Measurements from ENCODE around the gene AGR2.

AGR2 gene

DNA sequence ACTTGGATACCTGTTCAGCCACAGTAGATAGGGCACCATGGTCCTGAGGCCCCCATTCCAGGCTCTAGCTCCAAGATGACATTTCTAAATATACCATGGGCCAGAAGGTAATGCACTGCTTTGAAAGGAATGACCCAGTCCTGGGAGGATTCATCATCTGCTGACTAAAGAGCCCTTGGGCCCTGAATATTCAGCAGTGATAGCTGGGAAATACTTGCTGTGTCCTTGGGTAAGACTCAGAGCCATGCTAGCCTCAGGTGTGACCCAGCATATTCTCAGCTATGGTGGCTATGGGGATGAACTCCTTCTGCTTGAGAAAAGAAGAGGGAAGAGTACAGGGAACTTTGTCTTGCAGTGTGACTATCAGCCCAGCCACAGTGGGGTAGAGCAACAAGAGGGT lies 21.3 kb upstream of the AGR2 start:
- Mint-ChIP-seq H3K36me3 (no peaks in the 10 kb centered on the region), H3K4me1 (no peaks in the 10 kb centered on the region), H3K4me3 (no peak overlapping the region), H3K27ac (no peak overlapping the region), H3K9me3 (peaks cover 3% of the 10 kb centered on the region)
- DNase-seq (ENCODE audit: low spot score in 2 of 2) (no peak), ATAC-seq (no peak)

DNA sequence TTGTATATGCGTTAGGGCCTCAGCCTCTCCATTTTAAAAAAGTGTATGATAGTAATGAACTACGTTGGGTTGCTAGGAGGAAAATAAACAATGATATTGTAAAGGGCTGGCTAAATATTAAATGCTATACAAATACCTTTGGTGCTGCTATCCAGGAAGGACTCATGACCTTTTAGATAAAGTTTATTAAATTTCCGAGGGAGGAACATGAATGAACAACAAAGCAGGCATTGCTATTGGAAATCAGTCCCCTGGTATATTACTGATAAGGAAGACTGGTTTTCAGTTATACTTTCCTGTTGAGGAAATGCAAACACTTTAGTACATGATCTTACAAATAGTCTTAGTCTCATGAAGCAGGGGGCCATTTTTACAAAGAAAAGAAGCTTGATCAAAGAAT lies 17.2 kb upstream of the AGR2 start:
- ATAC-seq (no peak), DNase-seq (ENCODE audit: low spot score in 2 of 2) (no peak)
- H3K9me3 Mint-ChIP-seq = peaks cover 3% of the 10 kb centered on the region
- no peaks in the 10 kb centered on the region for H3K36me3 Mint-ChIP-seq
- no peak overlapping the region for H3K27ac Mint-ChIP-seq
- no peak overlapping the region for H3K4me3 Mint-ChIP-seq
- H3K4me1 Mint-ChIP-seq = no peaks in the 10 kb centered on the region

- ATAC-seq (no peak), DNase-seq (ENCODE audit: low spot score in 2 of 2) (no peak)
- no peak overlapping the region for H3K4me3 Mint-ChIP-seq
- H3K9me3 Mint-ChIP-seq = peaks cover 3% of the 10 kb centered on the region
- no peaks in the 10 kb centered on the region for H3K36me3 Mint-ChIP-seq
- H3K4me1 Mint-ChIP-seq = no peaks in the 10 kb centered on the region
- H3K27ac Mint-ChIP-seq = no peak overlapping the region
Observed at GRCh38 chr7:16818732-16819131, 13.9 kb upstream of the AGR2 start.

DNA sequence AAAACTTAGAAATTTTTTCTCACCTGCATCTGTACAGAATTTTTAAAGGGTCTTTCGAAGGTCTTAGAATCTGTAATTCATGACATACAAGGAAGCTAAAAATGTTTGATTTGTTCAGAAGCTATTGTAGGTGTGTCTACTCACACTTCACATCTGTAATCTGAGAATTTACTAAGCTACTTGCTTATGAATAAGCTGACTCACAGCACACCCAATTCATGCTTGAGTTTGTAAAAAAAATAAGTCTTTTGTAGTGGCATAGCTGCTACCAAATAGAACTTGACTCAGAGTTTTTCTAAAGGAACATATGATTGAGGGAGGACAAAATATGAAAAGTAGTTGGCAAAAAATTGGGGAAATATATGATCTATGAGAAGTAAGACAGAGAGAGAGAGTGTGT lies 12.7 kb upstream of the AGR2 start:
- Mint-ChIP-seq H3K27ac (no peak overlapping the region), H3K9me3 (peaks cover 3% of the 10 kb centered on the region), H3K36me3 (no peaks in the 10 kb centered on the region), H3K4me1 (no peaks in the 10 kb centered on the region), H3K4me3 (no peak overlapping the region)
- DNase-seq (ENCODE audit: low spot score in 2 of 2) (no peak), ATAC-seq (no peak)

DNA sequence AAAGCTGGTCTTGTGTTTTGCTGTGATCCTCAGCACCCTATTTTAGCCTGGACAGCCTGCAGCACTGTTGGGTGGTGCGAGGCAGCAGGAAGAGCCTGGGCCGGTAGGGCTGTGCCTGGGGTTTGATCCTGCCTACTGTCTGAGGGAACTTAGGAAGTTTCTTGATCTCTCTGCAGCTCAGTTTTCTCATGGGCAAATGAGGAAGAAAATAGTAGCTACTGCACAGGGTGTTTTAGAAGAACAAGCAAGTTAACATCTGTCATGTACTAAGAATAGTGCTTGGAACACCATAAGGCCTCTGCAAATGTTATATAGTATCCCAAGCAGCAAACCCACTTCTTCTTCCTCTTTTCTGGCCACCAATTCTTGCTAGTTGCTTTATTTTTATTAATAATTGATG lies 12.0 kb upstream of the AGR2 start:
- Mint-ChIP-seq H3K36me3 (no peaks in the 10 kb centered on the region), H3K4me3 (no peak overlapping the region), H3K4me1 (no peaks in the 10 kb centered on the region), H3K9me3 (peaks cover 3% of the 10 kb centered on the region), H3K27ac (no peak overlapping the region)
- no peak for ATAC-seq
- DNase-seq (ENCODE audit: low spot score in 2 of 2) = no peak

DNA sequence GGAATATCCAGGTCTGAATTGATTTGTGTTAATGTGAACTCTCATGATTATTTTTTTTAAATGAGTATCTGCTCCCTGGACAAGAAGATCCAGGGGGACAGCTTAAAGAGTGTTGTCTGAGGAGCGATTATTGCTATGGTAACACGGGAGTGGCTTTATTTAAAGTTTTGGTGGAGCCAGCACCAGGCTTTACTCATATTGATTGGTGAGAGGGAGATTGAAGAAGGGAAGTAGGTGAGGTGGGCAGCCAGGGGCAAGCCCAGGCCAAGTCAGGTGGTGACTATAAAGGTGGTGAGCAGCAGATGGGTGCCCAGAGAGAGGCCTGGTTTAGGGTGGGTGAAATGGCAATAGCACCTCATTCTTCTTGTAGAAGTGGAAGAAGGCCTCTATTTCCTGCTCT lies 10.2 kb upstream of the AGR2 start:
- H3K4me1 Mint-ChIP-seq = no peaks in the 10 kb centered on the region
- H3K9me3 Mint-ChIP-seq = no peaks in the 10 kb centered on the region
- no peak for DNase-seq (ENCODE audit: low spot score in 2 of 2)
- H3K36me3 Mint-ChIP-seq = no peaks in the 10 kb centered on the region
- no peak for ATAC-seq
- H3K27ac Mint-ChIP-seq = no peak overlapping the region
- H3K4me3 Mint-ChIP-seq = no peak overlapping the region

DNA sequence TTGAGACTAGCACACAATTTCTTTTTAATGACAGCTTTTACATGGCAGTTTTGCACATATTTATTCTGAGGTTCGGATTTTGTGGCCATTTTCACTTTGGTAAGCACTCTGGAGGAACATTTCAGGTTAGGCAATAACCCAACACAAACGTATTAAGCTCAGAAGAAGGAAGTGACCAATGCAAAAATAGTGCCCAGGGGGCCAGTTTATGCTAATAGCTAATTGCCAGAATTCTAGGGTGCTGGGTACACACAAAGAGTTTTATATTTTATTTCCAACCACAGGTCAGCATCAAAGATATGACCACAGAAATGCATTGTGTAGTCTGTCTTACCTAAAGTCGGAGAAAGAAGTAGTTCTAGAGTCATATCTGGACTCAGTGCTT lies 8.4 kb upstream of the AGR2 start:
- Mint-ChIP-seq H3K9me3 (no peaks in the 10 kb centered on the region), H3K4me1 (no peaks in the 10 kb centered on the region), H3K36me3 (no peaks in the 10 kb centered on the region), H3K27ac (no peak overlapping the region), H3K4me3 (no peak overlapping the region)
- no peak for ATAC-seq
- DNase-seq (ENCODE audit: low spot score in 2 of 2) = no peak

- ATAC-seq (no peak), DNase-seq (ENCODE audit: low spot score in 2 of 2) (no peak)
- no peak overlapping the region for H3K4me3 Mint-ChIP-seq
- H3K9me3 Mint-ChIP-seq = no peaks in the 10 kb centered on the region
- H3K36me3 Mint-ChIP-seq = no peaks in the 10 kb centered on the region
- H3K4me1 Mint-ChIP-seq = no peaks in the 10 kb centered on the region
- no peak overlapping the region for H3K27ac Mint-ChIP-seq
Observed at GRCh38 chr7:16812542-16813231, 7.9 kb upstream of the AGR2 start.

- H3K36me3 Mint-ChIP-seq = no peaks in the 10 kb centered on the region
- ATAC-seq = no peak
- H3K27ac Mint-ChIP-seq = no peak overlapping the region
- DNase-seq (ENCODE audit: low spot score in 2 of 2) = no peak
- H3K4me1 Mint-ChIP-seq = no peaks in the 10 kb centered on the region
- H3K9me3 Mint-ChIP-seq = no peaks in the 10 kb centered on the region
- H3K4me3 Mint-ChIP-seq = no peak overlapping the region
Observed at GRCh38 chr7:16811551-16811950, 6.8 kb upstream of the AGR2 start.

- no peak overlapping the region for H3K4me3 Mint-ChIP-seq
- H3K9me3 Mint-ChIP-seq = no peaks in the 10 kb centered on the region
- DNase-seq (ENCODE audit: low spot score in 2 of 2) = no peak
- H3K36me3 Mint-ChIP-seq = no peaks in the 10 kb centered on the region
- ATAC-seq = no peak
- no peak overlapping the region for H3K27ac Mint-ChIP-seq
- H3K4me1 Mint-ChIP-seq = no peaks in the 10 kb centered on the region
Observed at GRCh38 chr7:16810573-16810972, 5.8 kb upstream of the AGR2 start.

DNA sequence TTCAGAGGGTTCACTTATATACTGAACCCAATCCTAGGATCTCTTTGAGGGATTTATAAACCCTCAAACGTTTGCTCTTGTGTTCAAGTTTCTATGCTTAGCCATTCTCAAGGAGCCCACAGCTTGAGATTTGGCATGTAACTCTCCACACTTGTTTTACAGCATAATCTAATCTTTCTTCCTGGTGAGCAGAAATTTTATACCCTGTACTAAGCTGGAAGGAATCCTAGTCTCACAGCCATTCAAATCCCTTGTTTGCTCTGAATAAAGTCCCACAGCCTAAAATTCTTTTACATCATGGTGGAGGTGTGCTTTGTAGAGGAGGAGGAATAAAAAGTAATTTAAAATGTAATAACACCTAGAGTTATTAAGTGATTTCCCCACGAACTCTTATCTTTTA lies 5.3 kb upstream of the AGR2 start:
- Mint-ChIP-seq H3K4me1 (no peaks in the 10 kb centered on the region), H3K27ac (no peak overlapping the region), H3K9me3 (no peaks in the 10 kb centered on the region), H3K4me3 (no peak overlapping the region), H3K36me3 (no peaks in the 10 kb centered on the region)
- ATAC-seq (no peak), DNase-seq (ENCODE audit: low spot score in 2 of 2) (no peak)

GRCh38 chr7:16805441-16805840 lies 642 bp upstream of the AGR2 start:
- ATAC-seq (no peak), DNase-seq (ENCODE audit: low spot score in 2 of 2) (no peak)
- H3K4me1 Mint-ChIP-seq = no peaks in the 10 kb centered on the region
- H3K27ac Mint-ChIP-seq = no peak overlapping the region
- no peak overlapping the region for H3K4me3 Mint-ChIP-seq
- no peaks in the 10 kb centered on the region for H3K36me3 Mint-ChIP-seq
- no peaks in the 10 kb centered on the region for H3K9me3 Mint-ChIP-seq

GRCh38 chr7:16803881-16804673 lies 722 bp downstream of the AGR2 start:
- H3K4me3 Mint-ChIP-seq = no peak overlapping the region
- H3K27ac Mint-ChIP-seq = no peak overlapping the region
- H3K9me3 Mint-ChIP-seq = no peaks in the 10 kb centered on the region
- DNase-seq (ENCODE audit: low spot score in 2 of 2) (no peak), ATAC-seq (no peak)
- no peaks in the 10 kb centered on the region for H3K36me3 Mint-ChIP-seq
- no peaks in the 10 kb centered on the region for H3K4me1 Mint-ChIP-seq

- Mint-ChIP-seq H3K4me1 (no peaks in the 10 kb centered on the region), H3K4me3 (no peak overlapping the region), H3K9me3 (no peaks in the 10 kb centered on the region), H3K27ac (no peak overlapping the region), H3K36me3 (no peaks in the 10 kb centered on the region)
- DNase-seq (ENCODE audit: low spot score in 2 of 2) (no peak), ATAC-seq (no peak)
Observed at GRCh38 chr7:16803125-16803524, 1.7 kb downstream of the AGR2 start.

DNA sequence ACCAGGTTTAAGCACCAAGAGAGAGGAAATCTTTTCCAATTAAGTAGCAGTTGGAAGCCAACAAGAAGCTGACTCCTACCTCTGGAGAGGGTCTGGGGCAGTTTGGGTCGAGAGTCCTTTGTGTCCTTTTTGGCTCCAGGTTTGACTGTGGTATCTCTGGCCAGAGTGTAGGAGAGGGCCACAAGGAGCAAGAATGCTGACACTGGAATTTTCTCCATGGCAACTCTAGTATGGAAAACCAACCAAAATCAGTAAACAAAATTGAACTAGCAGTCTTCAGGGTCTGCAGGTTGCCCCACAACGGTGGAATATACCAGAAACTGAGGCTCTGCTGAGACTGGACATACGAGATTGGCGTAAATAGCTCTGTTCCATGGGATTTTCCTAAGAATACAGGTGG lies 3.2 kb downstream of the AGR2 start:
- ATAC-seq = no peak
- Mint-ChIP-seq H3K36me3 (no peaks in the 10 kb centered on the region), H3K4me1 (no peaks in the 10 kb centered on the region), H3K4me3 (no peak overlapping the region), H3K9me3 (no peaks in the 10 kb centered on the region), H3K27ac (no peak overlapping the region)
- no peak for DNase-seq (ENCODE audit: low spot score in 2 of 2)

DNA sequence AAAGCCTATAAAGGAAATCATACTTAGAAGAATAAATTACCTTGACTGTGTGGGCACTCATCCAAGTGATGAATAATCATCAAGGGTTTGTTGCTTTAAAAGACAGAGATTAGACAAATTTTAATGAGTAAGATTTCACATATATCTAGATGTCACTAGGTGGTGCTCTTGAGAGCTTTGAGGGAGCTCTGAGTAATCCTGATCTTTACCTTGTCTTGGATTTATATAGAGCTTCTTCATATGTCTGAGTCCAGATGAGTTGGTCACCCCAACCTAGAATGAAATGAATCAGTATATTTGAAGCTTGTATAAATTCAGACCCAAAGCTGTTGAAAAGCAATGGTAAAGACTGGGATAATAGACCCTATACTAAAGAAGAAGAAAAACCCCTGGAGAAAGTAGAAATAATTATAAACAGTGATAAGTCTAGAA lies 3.7 kb downstream of the AGR2 start:
- Mint-ChIP-seq H3K4me3 (no peak overlapping the region), H3K36me3 (no peaks in the 10 kb centered on the region), H3K4me1 (no peaks in the 10 kb centered on the region), H3K27ac (no peak overlapping the region), H3K9me3 (no peaks in the 10 kb centered on the region)
- no peak for DNase-seq (ENCODE audit: low spot score in 2 of 2)
- ATAC-seq = peak; percentile 86
